ENCODE measurements around the gene MCMBP.
"Not testable (repeated sequence)": the region's sequence is repeated elsewhere in the genome, so short reads cannot be mapped to it uniquely, and the experiment has no call there.

DNA sequence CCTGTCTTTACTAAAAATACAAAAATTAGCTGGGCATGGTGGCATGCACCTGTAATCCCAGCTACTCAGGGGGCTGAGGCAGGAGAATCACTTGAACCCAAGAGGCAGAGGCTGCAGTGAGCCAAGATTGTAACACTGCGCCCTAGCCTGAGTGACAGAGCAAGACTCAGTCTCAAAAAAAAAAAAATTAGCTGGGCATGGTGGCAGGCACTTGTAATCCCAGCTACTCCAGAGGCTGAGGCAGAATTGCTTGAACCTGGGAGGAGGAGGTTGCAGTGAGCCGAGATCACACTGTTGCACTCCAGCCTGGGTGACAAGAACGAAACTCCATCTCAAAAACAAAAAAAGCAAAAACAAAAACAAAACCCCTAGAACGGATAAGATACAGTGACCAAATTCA lies 3.2 kb downstream of the MCMBP start:
- not testable (repeated sequence) for TF ChIP-seq POLR2A (IDR thresholded peaks at IDR 0.05; ENCODE audit: low read length); GATA1 (IDR thresholded peaks at IDR 0.05; ENCODE audit: low read depth, low read length)

Measured in erythroblast (primary cell).